ENCODE data around the gene LDLRAD4.

Gene LDLRAD4

GRCh38 chr18:13530033-13530878, 311.7 kb downstream of the LDLRAD4 start:
- no peak for DNase-seq

- DNase-seq = no peak
These were observed 312.4 kb downstream of the LDLRAD4 start for GRCh38 chr18:13530879-13531387.

GRCh38 chr18:13531681-13532325, 313.2 kb downstream of the LDLRAD4 start:
- no peak for DNase-seq

GRCh38 chr18:13532406-13533075, 314.0 kb downstream of the LDLRAD4 start:
- no peak for DNase-seq

- DNase-seq = no peak
These were observed 316.1 kb downstream of the LDLRAD4 start for GRCh38 chr18:13534631-13535030.

GRCh38 chr18:13536578-13536977, 318.0 kb downstream of the LDLRAD4 start:
- DNase-seq = no peak

- DNase-seq = no peak
These were observed 318.6 kb downstream of the LDLRAD4 start for GRCh38 chr18:13537022-13537780.

- no peak for DNase-seq
These were observed 320.1 kb downstream of the LDLRAD4 start for GRCh38 chr18:13538630-13539029.

GRCh38 chr18:13539050-13539449, 320.5 kb downstream of the LDLRAD4 start:
- no peak for DNase-seq

- no peak for DNase-seq
These were observed 321.4 kb downstream of the LDLRAD4 start for GRCh38 chr18:13539843-13540476.

- no peak for DNase-seq
These were observed 322.1 kb downstream of the LDLRAD4 start for GRCh38 chr18:13540477-13541182.

GRCh38 chr18:13541621-13542519, 323.3 kb downstream of the LDLRAD4 start:
- no peak for DNase-seq

GRCh38 chr18:13542520-13542847, 323.9 kb downstream of the LDLRAD4 start:
- no peak for DNase-seq

- DNase-seq = no peak
These were observed 324.6 kb downstream of the LDLRAD4 start for GRCh38 chr18:13543144-13543543.

- DNase-seq = no peak
These were observed 325.5 kb downstream of the LDLRAD4 start for GRCh38 chr18:13543811-13544732.

GRCh38 chr18:13544953-13545352, 326.4 kb downstream of the LDLRAD4 start:
- DNase-seq = no peak

- no peak for DNase-seq
These were observed 327.0 kb downstream of the LDLRAD4 start for GRCh38 chr18:13545514-13545913.

- DNase-seq = no peak
These were observed 327.4 kb downstream of the LDLRAD4 start for GRCh38 chr18:13545955-13546354.

GRCh38 chr18:13546638-13547037, 328.1 kb downstream of the LDLRAD4 start:
- DNase-seq = no peak

GRCh38 chr18:13547347-13547746, 328.8 kb downstream of the LDLRAD4 start:
- no peak for DNase-seq
